ENCODE results near the gene DCDC2.

GRCh38 chr6:24251339-24251738 lies 106.5 kb downstream of the DCDC2 start:
- no peak for TF ChIP-seq POLR2A (IDR thresholded peaks at IDR 0.05)
- no peak for TF ChIP-seq EP300 (IDR thresholded peaks at IDR 0.05; ENCODE audit: low read depth)
- TF ChIP-seq POLR2AphosphoS5 (IDR thresholded peaks at IDR 0.05) = no peak
- TF ChIP-seq CTCF (IDR thresholded peaks at IDR 0.05) = no peak

All from transverse colon (tissue), 4 donors.